SU-DHL-6 (cell line): ENCODE results near the gene OSBPL5.

ENCODE experiments used
- H2AFZ ChIP-seq: fragments of 200-600 bp; sonication (generic); 2 replicates; pipeline ENCODE4 v1.6.1; 2014; ENCODE audit warnings: low read depth, mild to moderate bottlenecking, moderate library complexity, mixed read lengths, antibody characterized with exemption, low read length; ENCODE audit not compliant: severe bottlenecking
- H3F3A ChIP-seq: fragments of 200-600 bp; shearing (Covaris generic); 2 replicates; pipeline ENCODE4 v1.6.0; 2016; ENCODE audit warnings: antibody characterized with exemption, mild to moderate bottlenecking; ENCODE audit not compliant: insufficient read depth
- H3K27ac ChIP-seq: fragments of 200-600 bp; sonication (generic); 2 replicates; pipeline ENCODE4 v1.5.1; 2016; ENCODE audit warnings: low read depth, mild to moderate bottlenecking, low read length, moderate library complexity, mixed read lengths
- H3K27me3 ChIP-seq: fragments of 200-600 bp; sonication (generic), shearing (Covaris generic); 2 replicates; pipeline ENCODE4 v1.6.0; 2014; ENCODE audit warnings: mild to moderate bottlenecking, low read length
- H3K36me3 ChIP-seq: fragments of 200-600 bp; sonication (generic); 2 replicates; pipeline ENCODE4 v1.6.1; 2014; ENCODE audit warnings: mild to moderate bottlenecking, low read length, mixed read lengths
- H3K4me2 ChIP-seq: fragments of 300-600, 200-600 bp; shearing (Covaris generic), sonication (generic); 2 replicates; pipeline ENCODE4 v1.6.0; 2014; ENCODE audit warnings: low read length, low read depth, mild to moderate bottlenecking; ENCODE audit not compliant: poor library complexity, severe bottlenecking
- H3K4me3 ChIP-seq: fragments of 200-600 bp; sonication (generic); 2 replicates; pipeline ENCODE4 v1.5.1; 2014; ENCODE audit warnings: antibody characterized with exemption, low read length, mild to moderate bottlenecking, mixed read lengths; ENCODE audit not compliant: insufficient read depth, poor library complexity, severe bottlenecking
- H3K79me2 ChIP-seq: fragments of 200-600 bp; sonication (generic); 2 replicates; pipeline ENCODE4 v1.6.1; 2014; ENCODE audit warnings: mild to moderate bottlenecking, low read length, moderate library complexity; ENCODE audit not compliant: insufficient read depth
- H3K9ac ChIP-seq: fragments of 200-600 bp; sonication (generic); 2 replicates; pipeline ENCODE4 v1.7.0; 2014; ENCODE audit warnings: mild to moderate bottlenecking, low read length
- H3K9me2 ChIP-seq: fragments of 200-600 bp; sonication (generic); replicated peaks from 2 replicates; pipeline ENCODE4 v1.6.1; 2014; ENCODE audit warnings: low read length; ENCODE audit not compliant: insufficient read depth
- H3K9me3 ChIP-seq: fragments of 200-600 bp; sonication (generic); 2 replicates; pipeline ENCODE4 v1.6.1; 2014; ENCODE audit warnings: low read length, mixed read lengths; ENCODE audit not compliant: insufficient read depth
- H4K20me1 ChIP-seq: fragments of 200-600 bp; sonication (generic); 2 replicates; pipeline ENCODE4 v1.6.1; 2014; ENCODE audit warnings: low read depth, mild to moderate bottlenecking, antibody characterized with exemption, low read length, moderate library complexity, mixed read lengths
- EZH2phosphoT487 ChIP-seq: fragments of 200-600 bp; sonication (generic), shearing (Covaris generic); conservative IDR thresholded peaks from 2 replicates; pipeline ENCODE4 v1.6.1; 2018; ENCODE audit warnings: mild to moderate bottlenecking, antibody characterized with exemption, low read length, moderate library complexity, mixed read lengths
- TF ChIP-seq, protein P1 (sequence below): fragments of 200-600 bp; sonication (generic); IDR thresholded peaks from one replicate; pipeline ENCODE4 v1.5.1; 2017; ENCODE audit warnings: antibody characterized with exemption, mild to moderate bottlenecking, low read length, moderate library complexity; ENCODE audit not compliant: insufficient read depth, poor library complexity, severe bottlenecking

The OSBPL5 gene

DNA sequence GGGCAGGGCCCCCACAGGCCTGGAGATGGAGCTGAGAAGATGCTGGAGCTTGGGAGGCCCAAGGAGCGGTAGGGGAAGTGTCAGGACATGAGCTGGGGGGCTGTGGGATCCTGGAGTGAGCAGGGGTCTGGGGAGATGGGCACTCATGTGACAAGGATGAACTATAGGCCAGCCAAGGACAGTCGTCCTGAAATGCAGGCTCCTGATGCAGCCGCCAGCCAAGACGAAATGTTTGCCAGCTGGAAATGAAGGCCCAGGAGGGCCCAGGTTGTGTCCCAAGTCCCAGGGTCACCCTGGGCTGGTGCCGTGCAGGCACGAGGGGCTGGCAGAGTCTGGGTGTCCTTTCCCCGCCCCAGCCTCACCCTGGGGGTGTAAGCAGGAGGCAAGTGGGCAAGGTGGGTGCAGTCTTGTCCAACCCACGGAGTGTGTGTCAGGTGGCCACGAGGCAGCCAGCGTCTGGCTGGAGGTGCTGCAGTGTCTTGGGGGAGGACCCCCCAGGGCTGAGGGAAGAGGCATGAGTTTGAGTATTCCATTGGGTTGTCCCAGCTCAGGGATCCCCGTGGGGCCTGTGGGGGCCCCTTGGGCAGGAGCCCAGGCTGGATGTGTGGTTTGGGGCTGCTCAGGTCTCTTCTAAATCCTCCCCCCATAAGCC is 32.1 kb upstream of the OSBPL5 start:
- H3K27me3 ChIP-seq: no peaks in the 10 kb centered on the region
- no peaks in the 10 kb centered on the region for H3K9me2 ChIP-seq
- H3K9ac ChIP-seq: no peak overlapping the region
- no peaks in the 10 kb centered on the region for H3K36me3 ChIP-seq
- no peaks in the 10 kb centered on the region for H3K9me3 ChIP-seq
- no peaks in the 10 kb centered on the region for H3K79me2 ChIP-seq
- no peak overlapping the region for H2AFZ ChIP-seq
- no peak overlapping the region for H3K4me2 ChIP-seq
- no peak overlapping the region for H3K27ac ChIP-seq
- no peak overlapping the region for H3K4me3 ChIP-seq
- H3F3A ChIP-seq: no peaks in the 10 kb centered on the region
- TF ChIP-seq EZH2phosphoT487: no peak
- TF ChIP-seq, protein P1, sequence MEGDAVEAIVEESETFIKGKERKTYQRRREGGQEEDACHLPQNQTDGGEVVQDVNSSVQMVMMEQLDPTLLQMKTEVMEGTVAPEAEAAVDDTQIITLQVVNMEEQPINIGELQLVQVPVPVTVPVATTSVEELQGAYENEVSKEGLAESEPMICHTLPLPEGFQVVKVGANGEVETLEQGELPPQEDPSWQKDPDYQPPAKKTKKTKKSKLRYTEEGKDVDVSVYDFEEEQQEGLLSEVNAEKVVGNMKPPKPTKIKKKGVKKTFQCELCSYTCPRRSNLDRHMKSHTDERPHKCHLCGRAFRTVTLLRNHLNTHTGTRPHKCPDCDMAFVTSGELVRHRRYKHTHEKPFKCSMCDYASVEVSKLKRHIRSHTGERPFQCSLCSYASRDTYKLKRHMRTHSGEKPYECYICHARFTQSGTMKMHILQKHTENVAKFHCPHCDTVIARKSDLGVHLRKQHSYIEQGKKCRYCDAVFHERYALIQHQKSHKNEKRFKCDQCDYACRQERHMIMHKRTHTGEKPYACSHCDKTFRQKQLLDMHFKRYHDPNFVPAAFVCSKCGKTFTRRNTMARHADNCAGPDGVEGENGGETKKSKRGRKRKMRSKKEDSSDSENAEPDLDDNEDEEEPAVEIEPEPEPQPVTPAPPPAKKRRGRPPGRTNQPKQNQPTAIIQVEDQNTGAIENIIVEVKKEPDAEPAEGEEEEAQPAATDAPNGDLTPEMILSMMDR: no peak
- no peaks in the 10 kb centered on the region for H4K20me1 ChIP-seq

DNA sequence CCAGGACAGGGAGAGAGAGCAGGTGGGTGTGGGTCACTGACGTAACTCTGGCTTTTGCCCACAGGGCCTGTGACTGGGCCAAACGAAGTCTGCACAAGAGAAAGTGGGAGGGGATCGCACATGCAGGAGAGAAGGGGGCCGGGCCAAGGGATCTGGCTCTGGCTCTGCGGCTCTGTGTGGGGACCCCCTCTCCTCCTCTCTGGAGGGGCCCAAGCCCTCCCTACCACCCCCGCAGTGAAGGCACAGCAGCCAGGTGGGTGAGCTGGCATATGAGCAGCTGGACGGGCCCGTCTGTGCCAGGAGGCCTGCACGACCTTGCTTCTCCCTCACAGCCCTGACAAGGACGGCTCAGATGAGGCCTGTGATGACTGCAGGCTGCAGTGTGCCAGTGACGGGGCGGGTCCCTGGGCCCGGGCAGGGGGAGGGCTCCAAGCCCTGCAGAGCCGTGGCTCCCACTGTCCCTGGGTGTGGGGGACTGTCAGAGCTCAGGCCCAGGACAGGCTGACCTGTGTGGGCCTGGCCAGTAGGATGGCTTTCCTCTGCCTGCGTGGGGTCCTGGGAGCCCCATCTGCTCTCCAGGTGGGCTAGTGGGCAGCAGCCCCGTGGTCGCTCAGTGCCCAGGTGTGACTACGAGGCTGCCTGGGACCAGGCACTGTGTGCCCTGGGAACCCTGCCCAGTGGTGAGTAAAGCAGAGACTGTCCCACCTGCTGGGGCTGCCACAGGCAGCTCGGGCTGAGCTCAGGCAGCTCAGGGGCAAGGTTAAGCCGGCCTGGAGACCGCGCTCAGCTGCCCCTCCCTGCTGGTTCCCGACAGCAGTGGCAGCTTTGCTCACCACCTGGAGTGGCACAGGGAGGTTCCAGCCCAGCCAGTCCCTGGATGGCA is 31.3 kb upstream of the OSBPL5 start:
- Histone ChIP-seq H3F3A (no peaks in the 10 kb centered on the region), H3K36me3 (no peaks in the 10 kb centered on the region), H3K9me2 (no peaks in the 10 kb centered on the region), H3K27me3 (no peaks in the 10 kb centered on the region), H3K79me2 (no peaks in the 10 kb centered on the region), H3K27ac (no peak overlapping the region), H2AFZ (no peak overlapping the region), H3K9me3 (no peaks in the 10 kb centered on the region), H4K20me1 (no peaks in the 10 kb centered on the region), H3K9ac (no peak overlapping the region), H3K4me3 (no peak overlapping the region), H3K4me2 (no peak overlapping the region)
- TF ChIP-seq EZH2phosphoT487: no peak
- TF ChIP-seq, protein P1: no peak

DNA sequence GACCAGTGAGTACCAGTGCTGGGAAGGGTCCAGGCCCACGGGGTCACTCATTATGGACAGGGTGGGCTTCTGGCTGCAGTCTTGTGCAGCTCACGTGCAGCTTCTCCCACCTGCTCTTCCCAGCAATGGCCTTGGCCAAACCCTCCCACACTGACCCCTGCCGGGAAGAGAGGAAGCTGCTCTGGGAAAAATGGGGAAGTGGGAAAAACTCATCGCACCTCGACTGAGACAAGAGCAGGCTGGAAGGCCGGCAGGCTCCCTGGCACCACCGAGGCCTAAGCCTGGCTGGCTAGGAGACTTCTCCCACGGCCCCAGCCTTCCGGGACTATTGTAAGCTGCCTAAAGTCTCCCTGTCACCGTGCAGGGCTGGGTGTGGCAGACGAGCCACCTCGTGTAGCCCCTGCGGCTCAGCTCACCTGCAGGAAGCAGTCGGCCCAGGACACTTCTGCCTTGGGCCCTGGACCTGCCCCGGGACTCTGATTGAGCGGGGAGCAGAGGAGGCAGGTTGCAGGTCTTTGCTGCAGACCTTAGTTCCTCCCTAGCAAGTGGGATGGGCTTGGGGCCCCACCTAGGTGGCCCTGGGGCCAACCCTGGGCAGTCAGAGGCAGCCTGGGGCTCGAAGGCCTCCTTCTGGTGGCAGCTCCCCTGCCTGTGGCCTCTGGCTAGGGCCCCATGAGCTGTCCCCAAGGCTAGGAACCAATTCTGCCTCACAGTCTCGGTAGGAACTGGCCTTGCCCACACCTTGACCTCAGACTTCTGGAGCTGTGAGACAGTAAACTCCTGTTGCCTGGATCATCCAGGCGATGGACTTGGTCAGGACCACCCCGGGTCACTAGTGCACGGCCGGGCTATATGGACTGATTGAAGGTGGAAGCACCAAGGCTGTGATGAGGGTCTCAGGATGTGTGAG is 30.4 kb upstream of the OSBPL5 start:
- Histone ChIP-seq H3K79me2 (no peaks in the 10 kb centered on the region), H3K36me3 (no peaks in the 10 kb centered on the region), H2AFZ (no peak overlapping the region), H3K9ac (no peak overlapping the region), H3K27ac (no peak overlapping the region), H3K4me3 (no peak overlapping the region), H3K9me2 (no peaks in the 10 kb centered on the region), H3F3A (no peaks in the 10 kb centered on the region), H3K4me2 (no peak overlapping the region), H4K20me1 (no peaks in the 10 kb centered on the region), H3K9me3 (no peaks in the 10 kb centered on the region), H3K27me3 (no peaks in the 10 kb centered on the region)
- TF ChIP-seq, protein P1: no peak
- TF ChIP-seq EZH2phosphoT487: no peak
